ENCODE results near the gene ARID3C. TPM values are rescaled to one million over a fixed set of nuclear protein-coding genes. Genes with fewer than 3 reads are reported as not detected.
A peak's percentile ranks its signal among the peaks of the same experiment; 100 is the strongest.

Gene ARID3C
- total RNA-seq, 1 donor from 2014 or later = not detected

GRCh38 chr9:34611251-34611810, 17.5 kb downstream of the ARID3C start:
- Histone ChIP-seq H3K4me1 (peaks cover 33% of the 10 kb centered on the region), H3K27me3 (ENCODE audit: low read depth) (no peaks in the 10 kb centered on the region), H3K9me3 (replicated peaks) (no peaks in the 10 kb centered on the region), H3K27ac (replicated peaks) (peak overlapping the region; percentile 95), H3K36me3 (peaks cover 30% of the 10 kb centered on the region), H3K4me3 (peak overlapping the region; percentile 89)
- no peak for DNase-seq
- intact Hi-C loops (cut with micrococcal nuclease) = no loop called here
- TF ChIP-seq, protein P1, sequence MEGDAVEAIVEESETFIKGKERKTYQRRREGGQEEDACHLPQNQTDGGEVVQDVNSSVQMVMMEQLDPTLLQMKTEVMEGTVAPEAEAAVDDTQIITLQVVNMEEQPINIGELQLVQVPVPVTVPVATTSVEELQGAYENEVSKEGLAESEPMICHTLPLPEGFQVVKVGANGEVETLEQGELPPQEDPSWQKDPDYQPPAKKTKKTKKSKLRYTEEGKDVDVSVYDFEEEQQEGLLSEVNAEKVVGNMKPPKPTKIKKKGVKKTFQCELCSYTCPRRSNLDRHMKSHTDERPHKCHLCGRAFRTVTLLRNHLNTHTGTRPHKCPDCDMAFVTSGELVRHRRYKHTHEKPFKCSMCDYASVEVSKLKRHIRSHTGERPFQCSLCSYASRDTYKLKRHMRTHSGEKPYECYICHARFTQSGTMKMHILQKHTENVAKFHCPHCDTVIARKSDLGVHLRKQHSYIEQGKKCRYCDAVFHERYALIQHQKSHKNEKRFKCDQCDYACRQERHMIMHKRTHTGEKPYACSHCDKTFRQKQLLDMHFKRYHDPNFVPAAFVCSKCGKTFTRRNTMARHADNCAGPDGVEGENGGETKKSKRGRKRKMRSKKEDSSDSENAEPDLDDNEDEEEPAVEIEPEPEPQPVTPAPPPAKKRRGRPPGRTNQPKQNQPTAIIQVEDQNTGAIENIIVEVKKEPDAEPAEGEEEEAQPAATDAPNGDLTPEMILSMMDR (IDR thresholded peaks at IDR 0.05; ENCODE audit: borderline replicate concordance) = no peak

GRCh38 chr9:34610434-34611206, 18.2 kb downstream of the ARID3C start:
- intact Hi-C loops (cut with micrococcal nuclease) = no loop called here
- peak overlapping the region; percentile 95 for H3K27ac ChIP-seq (replicated peaks)
- H3K9me3 ChIP-seq (replicated peaks) = no peaks in the 10 kb centered on the region
- peak overlapping the region; percentile 89 for H3K4me3 ChIP-seq
- DNase-seq = no peak
- TF ChIP-seq, protein P1 (IDR thresholded peaks at IDR 0.05; ENCODE audit: borderline replicate concordance) = no peak
- no peaks in the 10 kb centered on the region for H3K27me3 ChIP-seq (ENCODE audit: low read depth)
- peaks cover 33% of the 10 kb centered on the region for H3K4me1 ChIP-seq
- H3K36me3 ChIP-seq = peaks cover 23% of the 10 kb centered on the region

GRCh38 chr9:34607331-34607730, 21.5 kb downstream of the ARID3C start:
- Histone ChIP-seq H3K27me3 (ENCODE audit: low read depth) (no peaks in the 10 kb centered on the region), H3K4me1 (peaks cover 24% of the 10 kb centered on the region), H3K9me3 (replicated peaks) (no peaks in the 10 kb centered on the region), H3K4me3 (no peak overlapping the region), H3K27ac (replicated peaks) (no peak overlapping the region), H3K36me3 (no peaks in the 10 kb centered on the region)
- TF ChIP-seq, protein P1 (IDR thresholded peaks at IDR 0.05; ENCODE audit: borderline replicate concordance) = no peak
- intact Hi-C loops (cut with micrococcal nuclease) = loop anchor here (10.0 kb wide), 1 partner anchor 203 kb away; no protein-coding TSS in a partner anchor
- DNase-seq = no peak

DNA sequence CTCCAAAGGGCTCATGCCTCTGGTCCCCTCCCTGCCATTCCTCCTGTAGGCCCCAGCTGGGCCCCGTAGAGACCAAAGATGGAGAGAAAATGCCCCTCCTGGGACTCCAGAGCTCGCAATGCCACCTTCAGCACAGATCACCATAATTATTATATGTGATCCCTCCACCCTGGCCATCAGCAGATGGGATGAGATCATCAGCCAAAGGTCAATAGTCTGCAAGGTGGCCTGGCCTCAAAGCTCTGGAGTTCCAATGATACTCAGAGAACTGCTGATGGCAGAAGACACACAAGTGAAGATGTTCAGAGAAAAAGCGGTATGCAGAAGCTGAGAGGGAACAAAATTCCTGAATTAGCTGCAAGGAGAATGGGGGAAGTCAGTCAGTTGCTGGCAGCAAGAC, 22.0 kb downstream of the ARID3C start:
- no peaks in the 10 kb centered on the region for H3K36me3 ChIP-seq
- no peak for DNase-seq
- TF ChIP-seq, protein P1 (IDR thresholded peaks at IDR 0.05; ENCODE audit: borderline replicate concordance) = no peak
- no peak overlapping the region for H3K27ac ChIP-seq (replicated peaks)
- no peaks in the 10 kb centered on the region for H3K9me3 ChIP-seq (replicated peaks)
- peaks cover 22% of the 10 kb centered on the region for H3K4me1 ChIP-seq
- intact Hi-C loops (cut with micrococcal nuclease) = loop anchor here (10.0 kb wide), 1 partner anchor 202 kb away; no protein-coding TSS in a partner anchor
- H3K4me3 ChIP-seq = no peak overlapping the region
- no peaks in the 10 kb centered on the region for H3K27me3 ChIP-seq (ENCODE audit: low read depth)

- Histone ChIP-seq H3K27ac (replicated peaks) (no peak overlapping the region), H3K36me3 (no peaks in the 10 kb centered on the region), H3K9me3 (replicated peaks) (no peaks in the 10 kb centered on the region), H3K27me3 (ENCODE audit: low read depth) (no peaks in the 10 kb centered on the region), H3K4me1 (peaks cover 15% of the 10 kb centered on the region), H3K4me3 (no peak overlapping the region)
- TF ChIP-seq, protein P1 (IDR thresholded peaks at IDR 0.05; ENCODE audit: borderline replicate concordance) = no peak
- intact Hi-C loops (cut with micrococcal nuclease) = loop anchor here (10.0 kb wide), 1 partner anchor 201 kb away; no protein-coding TSS in a partner anchor
- DNase-seq = no peak
Measured at GRCh38 chr9:34606190-34606589, 22.7 kb downstream of the ARID3C start.

All from left ventricle myocardium inferior (tissue), 1 donor.